Measurements from ENCODE around the gene FAIM2.
"Not testable (repeated sequence)": the region's sequence is repeated elsewhere in the genome, so short reads cannot be mapped to it uniquely, and the experiment has no call there.

The FAIM2 gene

GRCh38 chr12:49874142-49874897 lies 29.4 kb downstream of the FAIM2 start:
- TF ChIP-seq JUND (IDR thresholded peaks at IDR 0.05; ENCODE audit: low read depth): no peak
- DNase-seq (ENCODE audit: low read depth in 1 of 2, low spot score in 1 of 2): no peak
- in situ Hi-C loops (cut with HindIII; ENCODE audit: low pct_unique_long_range_greater_than_20kb, low sequenced_read_pairs): no loop called here

GRCh38 chr12:49873361-49873934 lies 30.3 kb downstream of the FAIM2 start:
- in situ Hi-C loops (cut with HindIII; ENCODE audit: low pct_unique_long_range_greater_than_20kb, low sequenced_read_pairs): no loop called here
- no peak for TF ChIP-seq JUND (IDR thresholded peaks at IDR 0.05; ENCODE audit: low read depth)
- DNase-seq (ENCODE audit: low read depth in 1 of 2, low spot score in 1 of 2): peak in 1 of 2 experiments; percentile 60

DNA sequence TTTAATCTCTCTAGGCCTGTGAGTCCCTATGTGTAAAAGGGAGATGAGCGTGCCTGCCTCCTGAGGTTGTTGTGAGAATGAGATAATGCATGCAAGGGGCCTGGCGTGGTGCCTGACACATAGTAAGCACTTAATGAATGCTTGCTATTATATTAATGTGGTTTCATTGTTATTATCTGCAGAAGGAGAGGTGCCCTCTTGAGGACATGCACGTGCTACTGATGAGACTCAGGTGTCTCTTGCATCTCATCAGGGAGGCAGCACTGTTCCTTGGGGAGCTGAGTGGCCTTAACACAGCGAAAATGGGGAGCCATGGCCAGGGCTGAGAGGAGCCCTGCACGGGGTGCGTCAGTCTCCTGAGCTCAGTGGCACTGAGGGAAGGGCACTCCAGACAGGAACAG lies 30.9 kb downstream of the FAIM2 start:
- in situ Hi-C loops (cut with HindIII; ENCODE audit: low pct_unique_long_range_greater_than_20kb, low sequenced_read_pairs): no loop called here
- TF ChIP-seq JUND (IDR thresholded peaks at IDR 0.05; ENCODE audit: low read depth): no peak
- no peak for DNase-seq (ENCODE audit: low read depth in 1 of 2, low spot score in 1 of 2)

- in situ Hi-C loops (cut with HindIII; ENCODE audit: low pct_unique_long_range_greater_than_20kb, low sequenced_read_pairs): no loop called here
- DNase-seq (ENCODE audit: low read depth in 1 of 2, low spot score in 1 of 2): no peak
- no peak for TF ChIP-seq JUND (IDR thresholded peaks at IDR 0.05; ENCODE audit: low read depth)
Measured at GRCh38 chr12:49872381-49872780, 31.3 kb downstream of the FAIM2 start.

- in situ Hi-C loops (cut with HindIII; ENCODE audit: low pct_unique_long_range_greater_than_20kb, low sequenced_read_pairs); DNase-seq (ENCODE audit: low read depth in 1 of 2, low spot score in 1 of 2): not testable (repeated sequence)
Measured at GRCh38 chr12:49871811-49872251, 31.9 kb downstream of the FAIM2 start.

DNA sequence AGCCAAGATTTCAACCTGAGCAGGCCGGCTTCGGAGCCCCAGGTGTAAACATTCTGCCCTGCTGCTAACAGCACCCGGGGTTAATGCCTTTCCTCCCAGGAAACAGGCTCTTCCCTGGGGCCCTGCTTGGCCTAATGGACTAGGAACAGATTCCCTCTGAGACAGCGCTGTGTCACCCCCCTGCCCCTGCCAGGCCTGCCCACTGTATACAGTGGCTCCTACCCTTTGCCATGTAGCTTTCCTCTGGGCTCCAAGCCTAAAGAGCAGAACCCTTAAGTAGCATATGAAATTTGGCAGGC lies 32.5 kb downstream of the FAIM2 start:
- TF ChIP-seq JUND (IDR thresholded peaks at IDR 0.05; ENCODE audit: low read depth): no peak
- in situ Hi-C loops (cut with HindIII; ENCODE audit: low pct_unique_long_range_greater_than_20kb, low sequenced_read_pairs): no loop called here
- no peak for DNase-seq (ENCODE audit: low read depth in 1 of 2, low spot score in 1 of 2)

- no peak for TF ChIP-seq JUND (IDR thresholded peaks at IDR 0.05; ENCODE audit: low read depth)
- in situ Hi-C loops (cut with HindIII; ENCODE audit: low pct_unique_long_range_greater_than_20kb, low sequenced_read_pairs): no loop called here
- no peak for DNase-seq (ENCODE audit: low read depth in 1 of 2, low spot score in 1 of 2)
Measured at GRCh38 chr12:49870501-49871262, 33.0 kb downstream of the FAIM2 start.

- in situ Hi-C loops (cut with HindIII; ENCODE audit: low pct_unique_long_range_greater_than_20kb, low sequenced_read_pairs): no loop called here
- no peak for TF ChIP-seq JUND (IDR thresholded peaks at IDR 0.05; ENCODE audit: low read depth)
- DNase-seq (ENCODE audit: low read depth in 1 of 2, low spot score in 1 of 2): no peak
Measured at GRCh38 chr12:49869816-49870500, 33.7 kb downstream of the FAIM2 start.

DNA sequence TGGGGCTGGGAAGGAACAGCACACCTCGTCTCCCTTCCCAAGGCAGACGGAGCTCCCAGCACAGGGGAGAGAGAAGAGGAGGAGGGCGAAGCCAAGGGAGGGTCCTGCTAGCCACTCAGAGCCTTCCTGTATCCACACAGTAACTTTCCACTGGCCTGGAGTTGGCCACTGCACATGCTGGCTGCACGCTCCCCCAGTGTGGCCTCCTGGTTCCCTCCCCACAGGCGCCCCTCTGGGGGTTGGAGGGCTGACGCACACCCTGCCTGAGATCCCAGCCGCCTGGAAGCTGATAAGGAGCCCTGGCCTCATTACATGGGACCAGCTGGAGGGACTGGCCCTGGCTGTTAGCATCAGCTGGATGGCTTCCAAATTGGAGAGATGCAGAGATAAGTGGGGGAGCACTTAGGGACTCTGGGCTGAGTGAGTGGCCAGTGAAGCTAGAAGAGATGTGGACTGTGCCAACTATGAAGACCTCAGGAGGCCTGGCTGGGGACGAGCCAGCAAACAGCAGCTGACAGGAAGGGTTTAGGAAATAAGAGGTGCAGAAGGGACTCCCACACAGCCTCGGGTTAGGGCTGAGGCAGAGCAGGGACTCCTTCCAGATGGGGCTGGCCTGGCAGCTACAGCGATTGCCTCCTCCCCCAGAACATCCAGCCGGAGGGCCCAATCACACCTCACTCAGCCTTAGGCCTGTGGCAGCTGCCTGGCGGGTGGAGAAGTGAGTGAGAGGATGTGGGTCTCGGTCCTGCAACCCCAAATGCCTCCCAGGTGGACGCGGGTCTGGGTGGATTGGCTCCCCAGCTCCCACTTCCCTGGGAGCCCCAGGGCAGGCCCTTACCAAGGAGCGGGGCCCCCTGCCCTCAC lies 34.5 kb downstream of the FAIM2 start:
- peak in 1 of 2 experiments; percentile 65 for DNase-seq (ENCODE audit: low read depth in 1 of 2, low spot score in 1 of 2)
- TF ChIP-seq JUND (IDR thresholded peaks at IDR 0.05; ENCODE audit: low read depth): no peak
- in situ Hi-C loops (cut with HindIII; ENCODE audit: low pct_unique_long_range_greater_than_20kb, low sequenced_read_pairs): no loop called here

- in situ Hi-C loops (cut with HindIII; ENCODE audit: low pct_unique_long_range_greater_than_20kb, low sequenced_read_pairs): no loop called here
- TF ChIP-seq JUND (IDR thresholded peaks at IDR 0.05; ENCODE audit: low read depth): no peak
- no peak for DNase-seq (ENCODE audit: low read depth in 1 of 2, low spot score in 1 of 2)
Measured at GRCh38 chr12:49868449-49868848, 35.3 kb downstream of the FAIM2 start.

GRCh38 chr12:49867570-49868341 lies 35.9 kb downstream of the FAIM2 start:
- no peak for TF ChIP-seq JUND (IDR thresholded peaks at IDR 0.05; ENCODE audit: low read depth)
- peak in 1 of 2 experiments; percentile 52 for DNase-seq (ENCODE audit: low read depth in 1 of 2, low spot score in 1 of 2)
- in situ Hi-C loops (cut with HindIII; ENCODE audit: low pct_unique_long_range_greater_than_20kb, low sequenced_read_pairs): no loop called here

Measured in T47D (cell line).